DOHH2 (cell line): ENCODE results near the gene ARAP3.

ENCODE experiments used
- H3F3A ChIP-seq: fragments of 200-600 bp; sonication (generic), shearing (Covaris generic); 2 replicates; pipeline ENCODE4 v1.6.0; 2016; ENCODE audit warnings: antibody characterized with exemption, mild to moderate bottlenecking; ENCODE audit not compliant: control insufficient read depth, insufficient read depth
- H3K27ac ChIP-seq: fragments of 200-600 bp; sonication (generic); 2 replicates; pipeline ENCODE4 v1.5.1; 2014; ENCODE audit warnings: low read depth, mild to moderate bottlenecking, low read length, moderate library complexity
- H3K27me3 ChIP-seq: fragments of 200-600 bp; sonication (generic); 2 replicates; pipeline ENCODE4 v1.6.1; 2014; ENCODE audit warnings: mild to moderate bottlenecking, low read length, mixed read lengths; ENCODE audit not compliant: control insufficient read depth
- H3K36me3 ChIP-seq: fragments of 200-600 bp; sonication (generic); 2 replicates; pipeline ENCODE4 v1.6.1; 2014; ENCODE audit warnings: mild to moderate bottlenecking, low read length, moderate library complexity, mixed read lengths; ENCODE audit not compliant: control insufficient read depth
- H3K4me1 ChIP-seq: fragments of 200-600 bp; sonication (generic); 2 replicates; pipeline ENCODE4 v1.6.1; 2014; ENCODE audit warnings: mild to moderate bottlenecking, low read length, mixed read lengths; ENCODE audit not compliant: control insufficient read depth
- H3K4me2 ChIP-seq: fragments of 200-600 bp; sonication (generic); 2 replicates; pipeline ENCODE4 v1.6.0; 2014; ENCODE audit warnings: mild to moderate bottlenecking, low read length, moderate library complexity
- H3K4me3 ChIP-seq: fragments of 200-600 bp; sonication (generic); 2 replicates; pipeline ENCODE4 v1.5.1; 2014; ENCODE audit warnings: mild to moderate bottlenecking, low read length, mixed read lengths
- H3K79me2 ChIP-seq: fragments of 200-600 bp; sonication (generic); 2 replicates; pipeline ENCODE4 v1.6.1; 2014; ENCODE audit warnings: mild to moderate bottlenecking, low read length, mixed read lengths; ENCODE audit not compliant: control insufficient read depth
- H3K9me2 ChIP-seq: fragments of 200-600 bp; sonication (generic); replicated peaks from 2 replicates; pipeline ENCODE4 v1.6.1; 2014; ENCODE audit warnings: mild to moderate bottlenecking, low read length, mixed read lengths; ENCODE audit not compliant: control insufficient read depth
- H3K9me3 ChIP-seq: fragments of 200-600 bp; sonication (generic); 2 replicates; pipeline ENCODE4 v1.6.1; 2014; ENCODE audit warnings: antibody characterized with exemption, low read length, mixed read lengths; ENCODE audit not compliant: control insufficient read depth, insufficient read depth
- H4K20me1 ChIP-seq: fragments of 200-600 bp; sonication (generic); 2 replicates; pipeline ENCODE4 v1.6.0; 2014; ENCODE audit warnings: low read depth, mild to moderate bottlenecking, antibody characterized with exemption, low read length, moderate library complexity; ENCODE audit not compliant: control insufficient read depth, insufficient read depth
- CTCF ChIP-seq: fragments of 200-600 bp; sonication (generic); IDR thresholded peaks from one replicate; pipeline ENCODE4 v1.5.1; 2014; ENCODE audit warnings: antibody characterized with exemption, mild to moderate bottlenecking, low read depth, low read length; ENCODE audit not compliant: poor library complexity, severe bottlenecking
- EZH2phosphoT487 ChIP-seq: fragments of 200-600 bp; sonication (generic); IDR thresholded peaks from 2 replicates; pipeline ENCODE4 v1.6.1; 2017; ENCODE audit warnings: borderline replicate concordance, mild to moderate bottlenecking, antibody characterized with exemption, low read length, moderate library complexity, mixed read lengths

ARAP3 gene

DNA sequence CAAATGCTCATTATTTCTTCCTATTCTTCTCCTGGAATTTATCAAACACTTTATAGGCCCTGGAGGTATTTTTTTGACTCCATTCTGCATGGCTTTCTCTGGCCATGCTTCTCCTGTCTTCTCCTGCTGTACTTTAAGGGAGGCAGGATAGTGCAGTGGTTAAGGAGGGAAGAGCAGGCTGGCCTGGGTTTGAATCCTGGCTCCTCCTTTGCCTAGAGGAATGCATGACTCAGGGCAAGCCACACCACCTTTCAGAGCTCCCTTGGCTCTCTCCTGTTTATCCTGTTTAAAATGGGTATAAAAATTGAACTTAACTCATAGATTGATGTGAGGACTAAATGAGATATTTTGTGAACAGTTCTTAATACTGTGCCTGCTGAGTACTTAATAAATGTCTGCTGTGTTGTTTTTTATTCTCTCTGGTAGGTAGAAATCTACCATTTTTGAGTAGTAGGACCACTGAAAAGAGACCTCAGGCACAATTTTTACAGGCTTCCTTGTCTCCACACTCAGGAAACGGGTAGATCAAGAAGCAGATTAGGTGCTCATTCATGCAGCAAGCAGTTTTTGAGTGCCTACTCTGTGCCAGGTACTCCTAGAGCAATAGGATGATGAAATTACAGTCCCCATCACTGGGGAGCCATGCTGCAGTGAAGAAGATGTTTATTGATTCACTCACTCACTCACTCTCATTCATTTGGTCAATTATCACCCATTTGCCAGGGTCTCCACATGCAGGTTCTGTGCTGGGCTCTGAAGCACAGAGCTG is 32.7 kb upstream of the ARAP3 start:
- Histone ChIP-seq H3K9me2 (no peaks in the 10 kb centered on the region), H3K4me2 (no peak overlapping the region), H3F3A (no peaks in the 10 kb centered on the region), H3K4me3 (no peak overlapping the region), H3K36me3 (no peaks in the 10 kb centered on the region), H4K20me1 (no peaks in the 10 kb centered on the region), H3K27me3 (peaks cover 14% of the 10 kb centered on the region), H3K27ac (no peak overlapping the region), H3K79me2 (no peaks in the 10 kb centered on the region), H3K9me3 (no peaks in the 10 kb centered on the region), H3K4me1 (peaks cover 22% of the 10 kb centered on the region)
- TF ChIP-seq CTCF (no peak), EZH2phosphoT487 (no peak)

DNA sequence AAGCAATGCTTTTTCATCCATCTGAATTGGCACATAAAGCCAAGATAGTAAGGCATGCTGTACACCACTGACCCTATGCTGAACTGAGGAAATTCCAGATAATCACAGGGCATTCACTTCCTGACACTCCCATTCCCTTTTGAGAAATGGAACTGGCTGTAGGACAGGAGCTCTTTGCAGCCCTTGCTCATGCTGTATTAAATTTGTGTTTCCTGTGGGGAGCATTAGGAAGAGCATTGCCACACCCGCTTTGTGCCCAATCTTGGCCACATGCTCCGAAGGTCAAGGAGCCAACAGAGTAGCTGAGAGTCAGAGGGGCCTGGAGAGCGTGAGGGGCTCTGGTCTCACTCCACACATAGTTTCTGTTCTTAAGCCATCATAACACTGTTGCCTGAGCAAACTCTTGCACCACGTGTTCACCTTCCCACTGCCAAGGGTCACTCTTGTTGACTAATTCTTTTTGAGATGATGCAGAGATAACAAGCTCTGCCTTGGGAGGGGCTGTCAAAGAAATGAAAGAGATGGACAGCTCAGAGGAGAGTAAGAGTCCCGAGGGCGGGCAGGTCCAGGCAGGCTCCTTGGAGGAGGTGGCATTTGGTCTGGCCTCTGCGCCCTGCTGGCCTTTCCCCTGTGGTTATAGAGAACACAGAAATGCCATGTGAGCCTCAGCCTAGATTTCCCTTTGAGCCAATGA is 31.7 kb upstream of the ARAP3 start:
- Histone ChIP-seq H3K9me2 (no peaks in the 10 kb centered on the region), H3K27me3 (peaks cover 15% of the 10 kb centered on the region), H3K79me2 (no peaks in the 10 kb centered on the region), H3K9me3 (no peaks in the 10 kb centered on the region), H3K36me3 (no peaks in the 10 kb centered on the region), H3F3A (no peaks in the 10 kb centered on the region), H3K4me3 (no peak overlapping the region), H3K4me1 (peaks cover 22% of the 10 kb centered on the region), H3K4me2 (no peak overlapping the region), H3K27ac (no peak overlapping the region), H4K20me1 (no peaks in the 10 kb centered on the region)
- TF ChIP-seq CTCF (no peak), EZH2phosphoT487 (no peak)

GRCh38 chr5:141711687-141712086 is 29.7 kb upstream of the ARAP3 start:
- Histone ChIP-seq H3K4me3 (no peak overlapping the region), H4K20me1 (no peaks in the 10 kb centered on the region), H3K79me2 (no peaks in the 10 kb centered on the region), H3K27ac (no peak overlapping the region), H3K9me2 (no peaks in the 10 kb centered on the region), H3K36me3 (no peaks in the 10 kb centered on the region), H3K9me3 (no peaks in the 10 kb centered on the region), H3K4me1 (peaks cover 12% of the 10 kb centered on the region), H3K27me3 (peaks cover 19% of the 10 kb centered on the region), H3K4me2 (no peak overlapping the region), H3F3A (no peaks in the 10 kb centered on the region)
- TF ChIP-seq CTCF (no peak), EZH2phosphoT487 (no peak)
